Skin of body (tissue), 2 donors: ENCODE measurements around the gene SNX32. TPM values are rescaled to one million over a fixed set of nuclear protein-coding genes. Genes with fewer than 3 reads are reported as not detected.
A peak's percentile ranks its signal among the peaks of the same experiment; 100 is the strongest.
"Not testable (repeated sequence)": the region's sequence is repeated elsewhere in the genome, so short reads cannot be mapped to it uniquely, and the experiment has no call there.

ENCODE experiments used
- DNase-seq: peaks from one replicate; lab custom pipeline; 2025; lab: John Stamatoyannopoulos, UW
- total RNA-seq: library from RNA; depleted of rRNA; stranded (reverse); fragments of >200 nt; gene quantifications from one replicate; pipeline ENCODE4 v1.2.3, GENCODE V29; 2014

SNX32 gene
- total RNA-seq, 1 donor from 2014 or later, result 1.4 TPM

GRCh38 chr11:65883058-65883761 lies 49.4 kb downstream of the SNX32 start:
- no peak for DNase-seq

GRCh38 chr11:65883786-65884715 lies 50.3 kb downstream of the SNX32 start:
- no peak for DNase-seq

DNA sequence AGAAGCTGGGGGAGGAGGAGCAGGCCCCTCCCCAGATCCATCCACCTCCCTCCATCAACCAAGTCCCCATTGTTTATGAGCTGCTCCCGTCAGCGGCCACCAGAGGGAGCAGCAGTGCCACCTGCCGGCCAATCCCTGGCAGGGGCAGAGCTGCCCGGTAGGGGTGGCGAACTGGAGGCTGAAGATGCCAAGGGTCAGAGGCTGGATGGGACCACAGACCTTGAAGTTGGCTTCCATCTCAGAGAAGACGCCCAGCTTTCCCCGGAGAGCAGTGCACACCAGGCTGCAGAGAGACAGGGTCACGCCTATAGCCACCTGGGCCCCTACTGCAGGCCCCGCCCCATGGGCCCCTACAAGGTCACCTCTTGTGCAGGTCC lies 50.9 kb downstream of the SNX32 start:
- DNase-seq, result peak; percentile 34

DNA sequence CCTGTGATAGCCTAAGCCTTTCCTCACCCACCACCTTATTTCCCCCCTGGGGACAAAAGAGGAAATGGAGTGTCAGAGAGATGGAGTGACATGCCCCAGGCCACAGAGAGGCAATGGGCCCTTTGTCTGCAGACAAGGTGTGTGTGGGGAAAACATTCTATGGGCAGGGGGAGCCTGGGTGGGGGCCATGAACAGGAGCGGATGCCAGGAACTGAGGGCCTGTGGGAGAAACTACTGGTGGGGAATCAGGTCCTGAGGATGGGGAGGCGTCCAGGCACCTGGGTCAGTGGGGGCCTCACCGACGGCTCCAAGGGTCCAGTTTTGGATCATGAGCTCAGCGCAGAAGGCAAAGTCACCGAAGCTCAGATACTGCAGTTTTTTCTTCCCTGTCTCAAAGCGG lies 51.5 kb downstream of the SNX32 start:
- no peak for DNase-seq

- DNase-seq, result no peak
These were observed 52.2 kb downstream of the SNX32 start for GRCh38 chr11:65885808-65886536.

GRCh38 chr11:65886826-65887722 lies 53.3 kb downstream of the SNX32 start:
- no peak for DNase-seq

- no peak for DNase-seq
These were observed 54.0 kb downstream of the SNX32 start for GRCh38 chr11:65887723-65888162.

GRCh38 chr11:65888163-65888814 lies 54.5 kb downstream of the SNX32 start, which contains the start of gene FIBP:
FIBP (minus strand) TSS chr11:65888471; CDS start chr11:65888418, 53 bp downstream.
- peak; percentile 98 for DNase-seq

GRCh38 chr11:65890324-65891218 lies 56.8 kb downstream of the SNX32 start, which contains the start of gene CCDC85B:
CCDC85B (plus strand) TSS chr11:65890673; CDS start chr11:65890784, 111 bp downstream.
- peak; percentile 94 for DNase-seq

GRCh38 chr11:65891219-65892136 lies 57.7 kb downstream of the SNX32 start:
- DNase-seq, result no peak

GRCh38 chr11:65892137-65892540 lies 58.4 kb downstream of the SNX32 start:
- not testable (repeated sequence) for DNase-seq

GRCh38 chr11:65892661-65893317 lies 59.0 kb downstream of the SNX32 start:
- no peak for DNase-seq

DNA sequence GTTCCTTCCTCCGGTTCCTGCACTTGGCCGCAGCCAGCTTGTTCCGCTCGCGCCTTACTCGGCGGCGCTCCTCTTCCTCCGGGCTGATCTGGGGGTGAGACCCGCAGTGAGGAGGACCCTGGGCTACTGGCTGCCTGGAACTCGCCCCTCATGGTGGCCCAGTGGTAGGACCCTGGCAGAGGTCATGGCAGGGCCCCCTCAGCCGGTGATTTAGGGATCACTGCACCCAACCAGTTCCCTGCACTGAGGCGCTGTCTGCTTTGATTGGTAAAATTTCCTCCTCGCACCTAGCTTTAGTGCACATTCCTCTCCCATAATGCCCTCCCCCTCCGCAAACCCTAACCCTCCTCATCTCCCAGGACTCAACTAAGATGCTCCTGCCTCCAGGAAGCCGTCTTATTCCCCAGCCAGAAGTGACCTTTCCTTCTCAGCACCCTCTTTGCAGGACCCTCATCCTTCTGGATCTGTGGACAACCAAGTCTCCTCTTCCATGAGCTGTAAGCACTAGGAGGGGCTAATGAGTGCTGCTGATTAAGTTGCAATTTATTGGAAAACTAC lies 60.4 kb downstream of the SNX32 start:
- DNase-seq, result no peak

GRCh38 chr11:65895482-65895981 lies 61.8 kb downstream of the SNX32 start:
- no peak for DNase-seq

DNA sequence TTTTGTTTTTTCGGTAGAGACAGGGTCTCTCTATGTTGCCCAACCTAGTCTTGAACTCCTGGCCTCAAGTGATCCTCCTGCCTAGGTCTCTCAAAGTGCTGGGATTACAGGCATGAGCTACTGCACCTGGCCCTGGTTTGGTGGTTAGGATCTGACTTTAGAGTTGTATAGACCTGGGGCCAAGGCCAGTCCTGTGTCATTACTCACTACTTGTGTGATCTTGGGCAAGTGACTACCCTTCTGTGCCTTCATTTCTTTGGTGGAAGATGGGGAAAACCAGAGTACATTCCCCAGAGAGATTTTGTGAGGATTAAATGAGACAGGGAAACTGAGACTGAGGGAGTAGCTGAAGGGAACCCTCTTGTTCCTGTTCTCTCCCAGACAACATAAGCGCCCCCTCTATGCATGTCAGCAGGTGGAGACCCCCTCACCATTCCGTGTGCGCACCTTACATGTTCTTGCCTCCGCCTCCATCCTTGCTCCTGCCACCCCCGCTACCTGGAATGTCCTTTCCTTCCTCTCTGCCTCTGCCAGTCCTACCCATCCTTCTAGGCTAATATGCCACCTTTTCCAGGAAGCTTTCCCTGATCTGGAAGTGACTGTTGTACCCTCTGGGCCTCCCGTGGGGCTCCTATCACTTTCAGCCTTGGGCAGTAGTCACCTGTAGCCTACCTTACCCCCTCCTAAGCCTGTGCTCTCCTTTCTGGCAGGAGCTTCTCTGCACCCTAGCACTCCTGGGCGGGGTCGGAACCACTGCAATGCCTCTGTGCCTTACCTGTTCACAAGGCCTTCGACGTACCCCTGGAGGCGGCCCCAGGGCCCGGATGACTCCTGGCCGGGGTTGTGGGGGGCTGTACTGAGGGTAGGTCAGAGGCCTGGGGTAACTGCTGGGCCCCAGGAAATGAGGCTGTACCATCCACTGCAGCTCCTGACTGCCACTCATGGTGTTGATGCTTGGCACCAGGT lies 62.6 kb downstream of the SNX32 start:
- no peak for DNase-seq
